LNCAP (cell line): ENCODE measurements around the gene SFRP2.

Experiments
- CTCF ChIP-seq: fragments of 450-650 bp; IDR thresholded peaks from 2 replicates; pipeline ENCODE4 v1.5.1; 2017; ENCODE audit warnings: mild to moderate bottlenecking

Gene SFRP2

GRCh38 chr4:153788413-153789276, at the start of gene SFRP2:
SFRP2 (minus strand) TSS chr4:153789083; CDS start chr4:153788835, 248 bp downstream.
- no peak for TF ChIP-seq CTCF

GRCh38 chr4:153838564-153838963, 49.7 kb upstream of the SFRP2 start:
- no peak for TF ChIP-seq CTCF

GRCh38 chr4:153834901-153835300, 46.0 kb upstream of the SFRP2 start:
- no peak for TF ChIP-seq CTCF

- TF ChIP-seq CTCF: no peak
Observed at GRCh38 chr4:153832720-153833287, 43.9 kb upstream of the SFRP2 start.

GRCh38 chr4:153832054-153832453, 43.2 kb upstream of the SFRP2 start:
- TF ChIP-seq CTCF: no peak

- no peak for TF ChIP-seq CTCF
Observed at GRCh38 chr4:153831245-153831644, 42.4 kb upstream of the SFRP2 start.

- no peak for TF ChIP-seq CTCF
Observed at GRCh38 chr4:153825691-153826090, 36.8 kb upstream of the SFRP2 start.
